GM21619 (cell line): ENCODE measurements around the gene SLC8A1.

ENCODE experiments used
- ATAC-seq: cut with Tn5 transposase; IDR thresholded peaks from one replicate; pipeline ENCODE4 v1.9.1; 2021; ENCODE audit not compliant: unreplicated experiment

Gene SLC8A1

DNA sequence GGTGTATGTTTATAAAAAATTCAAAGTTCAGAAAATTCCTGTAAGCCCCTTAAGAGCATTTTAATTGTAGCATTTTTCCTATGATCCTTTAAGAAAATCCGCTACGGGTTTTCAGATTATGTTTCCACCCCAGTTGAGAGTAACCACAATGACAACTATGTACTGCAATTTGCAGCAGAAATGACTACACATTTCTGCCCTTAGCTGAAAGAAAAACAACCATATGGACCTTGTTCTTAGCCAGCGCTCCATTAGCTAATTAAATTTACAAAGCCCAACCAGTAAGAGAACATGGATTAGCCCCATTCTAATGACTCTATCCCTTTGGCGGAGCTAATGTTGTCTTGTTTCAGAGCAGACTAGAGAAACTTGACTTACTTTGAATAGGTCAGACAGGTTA lies 247.6 kb downstream of the SLC8A1 start:
- ATAC-seq, result no peak

DNA sequence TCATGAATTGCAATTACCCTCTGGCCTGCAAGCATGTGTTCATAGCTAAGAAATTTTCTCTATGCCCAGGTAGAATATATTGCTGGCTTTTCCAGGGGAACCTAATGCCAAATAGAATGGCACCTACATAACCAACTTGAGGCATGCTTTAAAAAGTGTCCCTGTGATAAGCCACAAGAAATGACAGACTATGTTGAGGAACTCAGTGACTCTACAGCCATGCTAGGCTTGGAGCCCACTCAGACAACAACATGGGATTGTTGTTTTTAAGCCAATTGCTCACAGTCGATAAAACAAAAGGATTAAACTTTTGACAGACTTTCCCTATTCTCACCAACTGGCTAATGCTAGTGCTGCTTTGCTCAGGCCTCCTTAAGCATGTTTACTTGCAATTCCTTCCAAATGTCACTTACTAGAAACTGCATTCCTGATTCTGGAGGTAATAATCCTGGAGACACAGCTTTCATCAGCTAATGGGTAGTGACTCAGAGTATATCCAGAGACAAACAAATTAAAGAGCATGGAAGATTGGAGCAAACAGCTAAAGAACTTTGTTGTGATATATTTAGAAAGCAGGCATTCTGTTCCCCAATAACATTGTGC lies 249.0 kb downstream of the SLC8A1 start:
- no peak for ATAC-seq

DNA sequence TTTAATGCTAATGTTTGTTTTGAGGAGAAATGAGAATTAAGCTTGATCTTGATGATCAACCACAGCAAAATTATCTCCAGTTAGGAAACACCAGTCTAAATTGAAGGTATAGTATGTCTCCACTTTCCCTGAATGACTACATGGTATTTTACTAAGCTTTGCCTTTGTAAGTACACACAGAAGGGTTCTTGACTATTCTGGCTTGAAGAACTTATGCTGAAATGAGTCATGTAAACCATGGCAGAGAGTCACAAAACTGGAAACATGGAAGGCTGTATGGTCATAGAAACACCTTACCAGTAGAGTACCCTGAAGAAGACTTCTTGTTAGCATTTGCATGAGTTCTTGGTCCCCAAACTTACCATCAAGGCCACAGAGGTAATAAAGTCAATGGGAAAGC lies 250.5 kb downstream of the SLC8A1 start:
- ATAC-seq, result no peak

DNA sequence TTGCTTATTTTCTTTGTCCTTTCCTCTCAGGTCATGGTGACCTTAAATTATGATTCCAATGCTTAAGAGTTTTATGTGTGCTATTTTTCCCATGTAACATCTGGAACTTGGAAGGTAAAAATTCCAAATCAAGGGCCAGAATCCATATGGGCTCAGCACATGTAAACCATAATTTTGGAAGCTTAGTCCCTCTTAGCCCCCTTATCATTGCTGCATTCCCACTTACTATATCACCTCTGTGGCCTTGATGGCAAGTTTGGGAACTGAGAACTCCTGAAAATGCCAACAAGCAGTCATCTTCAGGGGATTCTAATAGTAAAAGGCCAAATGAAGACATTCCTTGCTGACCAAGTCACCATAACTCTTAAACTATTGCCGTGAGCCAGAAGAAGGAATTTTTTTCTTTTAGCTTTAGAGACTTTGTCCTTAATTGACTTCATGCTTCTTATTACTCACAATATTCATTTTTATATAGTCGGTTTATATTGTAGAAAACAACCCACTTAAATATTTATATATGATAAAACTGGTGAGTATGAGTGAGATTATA lies 251.4 kb downstream of the SLC8A1 start:
- no peak for ATAC-seq

DNA sequence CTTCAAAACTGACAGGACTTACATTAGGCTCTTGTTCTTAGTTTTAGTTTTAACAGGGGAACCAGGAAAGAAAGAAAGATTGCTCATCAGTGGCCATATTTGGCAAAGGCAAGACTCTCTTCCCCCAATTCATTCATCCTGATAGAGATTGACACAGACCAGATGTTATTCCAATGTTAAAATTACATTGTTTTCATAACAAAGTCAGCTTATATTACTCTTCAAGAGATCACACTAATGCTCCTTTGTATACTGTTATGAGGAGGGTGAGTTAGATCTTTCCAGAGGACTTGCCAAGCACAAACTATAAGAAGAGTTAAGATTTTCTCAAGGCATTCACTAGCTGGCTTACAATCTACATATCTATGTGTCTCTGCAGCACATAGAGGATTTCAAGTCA lies 252.1 kb downstream of the SLC8A1 start:
- no peak for ATAC-seq

DNA sequence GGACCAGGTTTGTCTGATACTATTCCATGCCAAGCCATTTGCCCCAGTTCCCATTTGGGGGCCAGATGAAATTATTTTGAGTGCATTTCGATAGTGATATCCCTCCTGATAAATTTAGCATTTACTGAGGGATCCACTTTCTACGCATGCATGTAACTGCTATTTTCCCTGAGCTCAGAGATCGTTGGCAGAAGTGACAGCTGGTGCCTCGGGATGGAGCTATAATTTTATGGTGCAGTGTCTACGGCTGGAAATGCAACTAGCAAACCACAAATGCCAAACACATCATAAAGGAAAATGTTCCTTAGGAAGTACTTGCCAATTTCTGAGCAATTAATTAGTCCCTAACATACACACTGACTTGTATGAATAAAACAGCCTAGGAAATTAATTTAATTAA lies 254.8 kb downstream of the SLC8A1 start:
- no peak for ATAC-seq

DNA sequence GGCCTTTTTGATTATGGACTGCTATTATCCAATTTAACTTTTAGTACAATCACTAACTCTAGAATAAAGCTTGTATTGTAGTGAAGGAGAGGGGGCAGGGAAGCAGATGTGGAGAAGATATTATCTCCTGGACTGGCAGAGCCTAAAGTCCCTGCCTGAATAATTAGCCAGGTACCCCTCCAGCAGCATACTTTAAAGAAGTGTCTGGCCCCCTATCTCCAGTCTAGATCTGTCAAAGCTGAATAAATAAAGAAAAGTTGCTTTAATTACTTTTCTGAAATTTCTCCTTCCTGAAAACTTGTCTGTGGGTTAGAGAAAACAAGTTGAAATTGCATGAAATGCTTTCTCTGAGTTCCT lies 258.2 kb downstream of the SLC8A1 start:
- no peak for ATAC-seq

DNA sequence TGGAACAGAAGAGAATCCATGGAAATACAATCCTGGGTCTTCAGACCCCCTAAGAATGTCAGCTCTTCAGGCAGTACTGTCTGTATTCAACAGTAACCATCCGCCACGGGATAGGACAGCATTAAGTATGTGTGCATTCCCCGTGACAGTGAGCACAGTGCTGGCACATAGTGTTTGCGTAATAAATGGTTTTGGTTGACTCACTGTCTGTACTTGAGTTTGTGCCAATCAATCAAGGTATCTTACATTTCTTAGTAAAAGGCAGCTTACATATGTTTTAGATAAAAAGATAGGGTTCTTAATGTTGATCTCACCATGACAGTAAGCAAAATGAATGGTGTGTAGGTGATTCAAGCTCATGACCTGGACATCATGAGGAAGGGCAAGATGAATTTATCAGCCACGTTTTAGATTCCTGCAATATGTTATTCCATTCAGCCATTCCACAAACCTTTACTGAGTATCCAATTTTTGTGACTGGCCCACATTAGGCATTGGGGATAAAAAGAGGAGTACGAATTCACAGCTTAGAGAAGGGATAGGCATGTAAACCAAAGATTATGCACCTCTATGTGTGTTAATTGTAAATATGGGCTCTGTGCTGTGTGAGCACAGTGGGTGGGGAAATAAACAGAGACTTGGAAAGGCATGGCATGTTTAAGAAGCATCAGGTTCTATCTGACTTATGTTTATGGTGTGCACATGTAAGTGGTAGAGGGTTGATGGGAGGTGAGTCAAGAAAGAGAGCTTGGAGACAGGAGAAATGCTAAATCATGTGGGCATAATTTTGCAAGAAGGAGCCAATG lies 258.8 kb downstream of the SLC8A1 start:
- ATAC-seq, result no peak

DNA sequence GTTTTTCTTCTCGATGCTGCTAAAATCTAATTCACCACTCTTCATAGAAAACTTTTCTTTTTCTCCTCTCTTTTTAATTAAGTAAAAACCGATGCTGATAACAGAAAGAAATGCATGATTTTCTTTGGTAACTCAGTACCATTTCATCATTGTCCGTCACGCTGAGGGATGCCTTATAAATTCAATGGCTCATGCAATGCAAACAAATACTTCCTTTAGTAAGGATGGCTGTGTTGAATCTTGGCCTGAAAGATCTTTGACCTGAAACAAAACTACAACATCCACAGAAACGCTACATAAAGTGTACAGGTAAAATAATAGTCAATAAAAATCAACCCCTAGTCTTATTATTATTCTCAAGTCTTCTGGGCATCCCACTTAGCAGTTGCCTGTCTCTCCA lies 261.4 kb downstream of the SLC8A1 start:
- ATAC-seq, result no peak

DNA sequence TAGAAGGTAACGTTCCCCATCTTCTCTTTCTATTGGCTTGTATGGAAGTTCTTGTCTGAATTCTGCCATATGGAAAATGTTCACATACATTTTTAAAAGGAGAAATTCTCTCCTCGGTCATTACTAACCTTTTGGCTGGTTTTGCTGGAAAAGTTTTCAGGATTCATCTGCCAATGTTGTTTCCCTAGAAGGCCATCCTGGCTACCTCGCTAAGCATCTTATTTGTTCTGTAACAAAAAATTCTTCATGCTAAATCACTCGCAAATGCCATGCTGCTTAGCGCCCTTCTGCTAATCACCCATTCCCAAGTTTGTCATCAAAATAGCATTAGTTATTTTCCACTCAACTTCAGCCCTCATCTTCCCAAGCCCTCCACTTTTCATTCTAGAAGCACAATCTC lies 262.0 kb downstream of the SLC8A1 start:
- no peak for ATAC-seq

DNA sequence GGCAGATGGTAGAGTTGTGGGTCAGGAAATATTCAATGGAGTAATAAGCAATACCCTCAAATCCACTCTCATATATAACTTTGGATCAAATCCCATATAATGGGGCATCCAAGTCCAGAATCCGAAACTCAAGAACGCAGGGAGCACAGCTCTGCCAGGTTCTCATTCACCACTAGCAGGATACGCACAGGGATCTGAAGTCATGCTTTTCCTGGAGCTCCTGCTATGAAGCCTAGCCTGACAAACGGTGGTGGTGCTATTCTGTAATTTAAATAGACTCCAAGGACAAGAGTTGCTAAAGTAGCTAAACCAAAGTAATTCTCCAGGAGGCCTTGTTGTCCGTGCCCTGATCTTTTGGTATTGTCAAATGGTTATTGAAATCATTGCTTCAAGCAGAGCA lies 264.8 kb downstream of the SLC8A1 start:
- no peak for ATAC-seq

DNA sequence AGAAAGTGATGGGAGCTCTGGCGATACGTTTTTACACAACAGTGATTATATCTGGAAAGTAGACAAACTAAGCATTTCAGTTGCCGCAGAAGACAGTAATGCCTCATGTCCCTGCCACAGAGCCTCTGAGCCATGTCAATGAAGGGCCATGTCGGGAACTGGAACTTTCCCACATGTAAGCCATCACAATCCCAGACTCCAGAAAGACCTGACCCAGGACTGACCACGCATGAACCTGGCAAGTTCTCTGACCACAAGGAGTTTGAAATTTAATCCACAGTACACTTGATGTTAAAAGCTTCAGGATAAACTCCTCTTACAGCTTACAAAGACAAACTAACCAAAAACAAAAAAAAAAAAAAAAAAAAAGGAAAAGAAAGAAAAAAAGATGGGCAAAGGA lies 267.3 kb downstream of the SLC8A1 start:
- ATAC-seq, result no peak

DNA sequence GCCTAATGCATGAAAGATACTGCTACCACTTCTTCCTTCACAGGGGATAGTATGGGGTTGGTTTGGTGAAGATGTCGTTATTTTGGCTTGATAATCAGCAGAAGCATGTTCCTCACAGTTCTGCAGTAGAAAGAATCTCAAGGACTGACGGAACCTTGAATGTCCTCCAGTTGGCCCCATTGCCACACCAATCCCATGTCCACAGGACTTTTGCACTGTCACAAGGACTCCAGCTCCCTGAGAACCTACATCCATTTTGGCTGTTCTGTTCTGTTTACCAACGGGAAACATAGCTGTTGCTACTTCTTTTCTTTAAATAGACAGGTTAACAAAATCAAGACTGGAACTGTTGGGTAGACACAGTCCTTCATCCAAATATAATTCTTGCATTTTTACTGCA lies 270.0 kb downstream of the SLC8A1 start:
- no peak for ATAC-seq

DNA sequence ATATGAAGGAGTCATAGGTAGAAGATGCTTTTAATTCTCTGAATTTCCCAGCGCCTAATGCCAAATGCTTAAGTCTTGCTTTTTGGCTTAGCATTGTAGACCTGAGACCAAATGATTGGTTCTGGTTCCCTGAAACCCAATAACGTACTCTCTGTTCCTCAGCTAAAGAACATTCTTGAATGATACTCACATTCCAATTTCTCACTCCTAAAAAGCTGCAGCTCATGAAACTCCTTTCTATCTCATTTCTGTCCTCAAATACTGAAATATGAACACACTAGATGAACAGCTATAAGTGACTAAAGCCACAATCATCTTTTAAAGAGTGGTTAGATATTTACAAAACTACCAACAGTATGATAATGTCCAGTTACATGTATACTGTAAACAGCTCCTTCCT lies 272.1 kb downstream of the SLC8A1 start:
- no peak for ATAC-seq

DNA sequence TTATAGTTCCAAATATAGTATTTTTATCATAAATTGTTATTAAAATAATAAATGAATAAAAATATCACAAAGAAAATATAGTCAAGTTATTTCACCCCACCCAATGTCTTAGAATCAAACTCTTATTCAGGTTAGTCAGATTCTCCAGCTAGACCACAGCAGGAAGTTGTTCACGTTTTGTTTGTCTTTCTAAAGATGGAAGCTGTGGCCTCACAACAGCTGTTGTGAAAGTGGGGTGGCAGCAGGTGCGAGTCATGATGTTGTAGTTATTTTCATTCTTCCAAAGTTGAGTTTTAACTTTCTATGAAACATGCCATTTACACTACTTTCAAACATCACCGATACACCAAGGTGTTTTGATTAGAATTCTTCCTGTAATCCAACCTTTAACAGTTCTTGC lies 272.9 kb downstream of the SLC8A1 start:
- peak; percentile 88 for ATAC-seq

DNA sequence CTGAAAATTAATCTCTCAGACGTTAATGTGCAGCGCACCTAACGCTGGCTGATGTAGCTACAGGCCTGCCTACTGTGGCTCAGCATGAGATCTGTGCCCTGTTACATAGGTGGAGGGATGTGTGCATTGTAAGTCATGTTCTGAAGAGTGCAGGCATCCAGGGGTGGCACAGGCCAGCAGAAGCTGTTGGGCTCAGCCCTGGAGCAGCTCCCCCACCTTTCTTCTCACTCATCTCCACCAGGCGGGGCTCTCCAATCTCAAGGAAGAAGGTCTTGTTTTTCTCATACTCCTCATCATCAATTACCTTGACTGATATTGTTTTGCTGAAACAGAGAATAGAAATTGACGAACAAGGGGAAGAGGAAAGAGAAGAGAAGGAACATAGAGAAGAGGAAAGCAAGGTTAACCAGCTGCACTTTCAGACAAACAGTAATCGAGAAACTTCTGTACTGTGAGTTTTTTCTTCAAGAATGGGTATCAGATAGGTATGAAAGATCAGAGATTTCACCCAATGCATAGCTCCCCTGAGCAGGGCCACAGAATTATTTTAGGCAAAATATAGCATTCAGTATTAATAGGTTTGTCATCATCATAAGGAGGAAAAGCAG lies 273.6 kb downstream of the SLC8A1 start:
- ATAC-seq, result no peak

DNA sequence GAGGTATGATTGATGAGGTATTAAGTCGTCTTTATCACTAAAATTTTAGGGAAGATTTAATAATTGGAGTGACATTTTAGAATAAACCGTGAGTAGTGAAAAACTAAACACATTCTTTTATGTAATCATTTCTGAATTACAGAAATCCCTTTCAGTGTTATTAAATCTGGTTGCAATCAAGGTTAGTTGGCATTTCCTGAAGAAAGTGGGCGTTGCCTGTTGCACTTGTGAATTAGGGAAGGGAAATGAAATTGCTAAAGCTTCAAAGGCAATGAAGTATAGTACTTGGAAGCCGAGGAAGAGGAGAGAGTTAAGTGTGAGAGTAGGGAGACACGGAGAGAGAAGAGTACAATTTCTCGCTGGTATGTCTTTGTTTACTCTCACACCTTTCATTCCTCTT lies 274.5 kb downstream of the SLC8A1 start:
- no peak for ATAC-seq

DNA sequence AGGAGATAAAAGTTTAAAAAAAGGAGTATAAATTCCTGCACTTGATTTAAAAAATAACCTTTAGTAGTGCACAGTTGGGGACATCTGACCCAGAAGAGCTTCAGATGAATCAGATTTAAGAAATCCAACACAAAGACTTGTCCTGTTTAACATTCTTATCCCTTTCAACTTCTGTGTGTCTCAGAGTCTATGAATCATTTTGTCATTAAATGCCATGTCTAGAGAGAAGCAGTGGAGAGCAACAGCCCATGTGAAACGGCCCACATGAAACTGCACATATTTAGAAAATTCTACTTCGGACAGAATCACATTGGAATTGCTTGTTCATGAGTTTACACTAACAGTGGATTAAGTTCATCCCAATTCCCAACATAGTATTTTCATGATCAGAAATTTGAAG lies 278.6 kb downstream of the SLC8A1 start:
- no peak for ATAC-seq

DNA sequence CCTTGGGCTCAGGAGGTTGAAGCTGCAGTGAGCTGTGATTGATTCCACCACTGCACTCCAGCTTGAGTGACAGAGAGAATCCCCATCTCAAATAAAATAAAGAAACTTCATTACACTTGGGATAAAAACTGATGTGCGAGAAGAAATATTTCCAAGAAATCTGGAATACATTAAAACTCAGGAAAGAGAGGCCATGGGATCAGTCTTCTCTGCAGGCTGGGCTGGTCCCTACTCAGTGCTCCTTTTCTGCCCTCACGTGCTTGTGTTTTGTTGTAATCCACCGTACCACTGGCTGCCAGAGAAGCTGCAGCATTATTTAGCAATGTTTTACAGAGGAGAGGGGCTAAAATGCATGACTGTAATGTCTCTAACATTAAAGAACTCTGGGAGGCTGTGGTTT lies 282.0 kb downstream of the SLC8A1 start:
- no peak for ATAC-seq

DNA sequence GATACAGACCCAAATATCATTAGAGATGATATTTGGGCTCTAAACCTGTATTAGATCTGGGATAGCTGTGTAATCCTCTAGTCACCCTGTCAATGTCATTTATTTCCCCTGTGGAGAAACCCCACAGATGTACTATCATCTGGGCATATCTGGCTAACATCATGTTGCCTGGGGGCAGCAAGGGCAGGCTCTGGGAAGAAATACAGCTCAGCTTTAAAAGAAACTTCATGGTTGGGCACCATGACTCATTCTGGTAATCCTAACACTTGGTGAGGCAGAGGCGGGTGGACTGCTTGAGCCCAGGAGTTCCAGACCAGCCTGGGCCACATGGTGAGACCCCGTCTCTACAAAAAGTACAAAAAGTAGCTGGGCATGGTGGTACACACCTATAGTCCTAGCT lies 282.5 kb downstream of the SLC8A1 start:
- no peak for ATAC-seq

DNA sequence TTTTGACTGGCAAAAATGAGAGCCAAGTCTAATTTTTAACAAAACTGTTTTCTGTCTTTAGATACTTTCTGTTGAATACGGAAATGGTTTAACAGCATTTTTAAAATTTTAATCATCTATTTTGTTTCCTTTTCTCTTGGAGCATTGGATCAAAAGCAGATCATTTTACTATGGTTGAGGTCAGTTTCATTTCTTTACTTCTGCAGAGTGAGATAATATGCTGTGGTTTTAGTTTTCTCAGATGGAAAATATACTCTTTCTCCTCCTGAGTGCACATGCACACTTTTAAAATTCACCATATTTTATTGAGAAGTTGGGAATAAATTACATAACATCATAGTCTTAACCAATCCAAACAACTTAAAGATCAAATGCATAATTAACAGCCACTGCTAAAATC lies 283.3 kb downstream of the SLC8A1 start:
- ATAC-seq, result no peak

DNA sequence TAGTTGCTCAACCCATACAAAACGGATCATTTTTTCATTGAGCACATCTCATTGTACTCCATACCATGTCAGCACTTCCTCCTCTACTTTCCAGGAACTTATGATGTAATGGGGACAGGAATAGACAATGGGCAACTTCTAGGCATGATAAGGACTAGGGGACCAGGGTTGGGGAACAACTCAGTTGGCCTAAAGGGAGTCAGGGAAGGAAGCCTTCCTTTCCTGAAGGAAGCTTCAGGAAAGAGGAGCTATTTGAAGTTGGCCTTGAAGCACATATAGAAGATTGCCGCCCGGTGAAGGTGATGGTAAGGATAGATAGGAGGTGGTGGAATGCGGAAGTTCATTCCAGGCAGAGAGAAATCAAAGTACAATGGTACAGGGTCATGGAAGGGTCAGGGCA lies 283.9 kb downstream of the SLC8A1 start:
- no peak for ATAC-seq
